Cardiac muscle cell (in vitro differentiated cells and primary cell): ENCODE data around the gene SMYD3. TPM values are rescaled to one million over a fixed set of nuclear protein-coding genes. Genes with fewer than 3 reads are reported as not detected.
A peak's percentile ranks its signal among the peaks of the same experiment; 100 is the strongest.

ENCODE experiments used
- DNase-seq, 2 donors: peaks; one replicate each; pipeline versions ENCODE4 v3.0.0 to v3.0.0-alpha.2; 2010 to 2017; ENCODE audit warnings: low read depth in 1 of 2, low spot score in 1 of 2
- H3K27ac ChIP-seq: fragments of 200-600 bp; sonication (generic); 2 replicates; pipeline ENCODE4 v1.5.1; 2016
- H3K27me3 ChIP-seq: fragments of 200-600 bp; sonication (generic); 2 replicates; pipeline ENCODE4 v1.6.0; 2016; ENCODE audit warnings: control low read depth
- H3K36me3 ChIP-seq: fragments of 200-600 bp; sonication (generic); 2 replicates; pipeline ENCODE4 v1.5.1; 2016; ENCODE audit warnings: control low read depth
- H3K4me1 ChIP-seq: fragments of 200-600 bp; sonication (generic); 2 replicates; pipeline ENCODE4 v1.8.1; 2017; ENCODE audit warnings: low read depth, mild to moderate bottlenecking, mixed run types
- H3K4me3 ChIP-seq: fragments of 200-600 bp; sonication (generic); 2 replicates; pipeline ENCODE4 v1.5.1; 2016; ENCODE audit warnings: mild to moderate bottlenecking
- H3K9me3 ChIP-seq: fragments of 200-600 bp; sonication (generic); 2 replicates; pipeline ENCODE4 v1.5.1; 2017; ENCODE audit warnings: low read depth, mild to moderate bottlenecking, control low read depth
- polyA plus RNA-seq: library from polyadenylated mRNA; unstranded; fragments of >200 nt; fragmentation: Nextera tagmentation; extraction: Ambion mirVana; gene quantifications from 2 replicates; pipeline ENCODE4 v1.2.1, GENCODE V29; 2016
- total RNA-seq: library from RNA; depleted of rRNA; stranded (reverse); fragments of >200 nt; gene quantifications from 2 replicates; pipeline ENCODE4 v1.2.3, GENCODE V29; 2016
- TF ChIP-seq, protein P1 (sequence below): IDR thresholded peaks from 2 replicates; pipeline ENCODE4 v1.5.1; 2012; ENCODE audit warnings: low read depth, mild to moderate bottlenecking, low read length

The SMYD3 gene
- total and polyA plus RNA-seq, 2 experiments from 2014 or later, result 47.2 to 50.8 TPM

DNA sequence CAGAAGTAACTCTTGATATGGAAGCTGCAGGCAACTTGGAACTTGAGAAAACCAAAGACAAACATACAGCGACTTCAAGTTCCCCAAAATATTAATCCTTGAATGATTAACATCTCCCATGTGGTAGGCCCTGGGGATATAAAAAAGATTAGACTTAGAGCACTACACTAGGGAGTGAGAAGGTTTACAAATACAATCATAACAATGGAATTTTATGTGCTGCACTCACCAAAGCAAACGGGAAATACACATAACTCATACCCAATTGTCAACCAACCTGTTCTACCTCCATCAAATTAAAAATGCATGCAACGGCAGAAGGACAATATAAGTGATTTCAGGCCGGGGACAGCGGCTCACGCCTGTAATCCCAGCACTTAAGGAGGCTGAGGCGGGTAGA lies 3.7 kb downstream of the SMYD3 start:
- DNase-seq, result no peak
- peaks cover 3% of the 10 kb centered on the region for H3K4me1 ChIP-seq
- TF ChIP-seq, protein P1, sequence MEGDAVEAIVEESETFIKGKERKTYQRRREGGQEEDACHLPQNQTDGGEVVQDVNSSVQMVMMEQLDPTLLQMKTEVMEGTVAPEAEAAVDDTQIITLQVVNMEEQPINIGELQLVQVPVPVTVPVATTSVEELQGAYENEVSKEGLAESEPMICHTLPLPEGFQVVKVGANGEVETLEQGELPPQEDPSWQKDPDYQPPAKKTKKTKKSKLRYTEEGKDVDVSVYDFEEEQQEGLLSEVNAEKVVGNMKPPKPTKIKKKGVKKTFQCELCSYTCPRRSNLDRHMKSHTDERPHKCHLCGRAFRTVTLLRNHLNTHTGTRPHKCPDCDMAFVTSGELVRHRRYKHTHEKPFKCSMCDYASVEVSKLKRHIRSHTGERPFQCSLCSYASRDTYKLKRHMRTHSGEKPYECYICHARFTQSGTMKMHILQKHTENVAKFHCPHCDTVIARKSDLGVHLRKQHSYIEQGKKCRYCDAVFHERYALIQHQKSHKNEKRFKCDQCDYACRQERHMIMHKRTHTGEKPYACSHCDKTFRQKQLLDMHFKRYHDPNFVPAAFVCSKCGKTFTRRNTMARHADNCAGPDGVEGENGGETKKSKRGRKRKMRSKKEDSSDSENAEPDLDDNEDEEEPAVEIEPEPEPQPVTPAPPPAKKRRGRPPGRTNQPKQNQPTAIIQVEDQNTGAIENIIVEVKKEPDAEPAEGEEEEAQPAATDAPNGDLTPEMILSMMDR, result no peak

DNA sequence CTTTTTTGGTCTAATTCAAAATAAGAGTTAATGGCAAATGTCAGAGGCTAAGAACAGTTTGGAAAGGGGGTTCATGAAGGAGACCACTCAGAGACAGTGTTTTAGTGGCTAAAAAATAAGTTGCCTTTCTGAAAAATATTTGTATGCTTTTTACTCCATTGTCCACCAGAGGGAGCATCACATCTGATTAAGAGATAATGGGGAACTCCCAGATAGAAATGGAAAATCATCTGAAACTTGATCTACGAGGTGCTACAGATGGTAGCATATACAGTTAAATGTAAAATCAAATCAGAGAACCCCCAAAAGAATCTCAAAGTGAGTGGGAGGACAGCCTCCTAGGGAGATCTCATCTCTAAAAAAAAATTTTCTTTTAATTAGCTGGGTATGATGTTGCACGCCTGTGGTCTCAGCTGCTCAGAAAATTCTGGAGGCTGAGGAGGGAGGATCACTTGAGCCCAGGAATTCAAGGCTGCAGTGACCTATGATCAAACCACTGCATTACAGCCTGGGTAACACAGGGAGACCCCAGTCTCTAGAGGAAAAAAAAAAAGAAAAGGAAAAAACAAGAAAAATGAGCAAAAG lies 9.7 kb downstream of the SMYD3 start:
- TF ChIP-seq, protein P1, result peak; percentile 68
- DNase-seq, result peak; percentile 57 to 83
- Histone ChIP-seq H3K9me3 (no peaks in the 10 kb centered on the region), H3K27me3 (no peaks in the 10 kb centered on the region), H3K4me3 (no peak overlapping the region), H3K4me1 (peaks cover 4% of the 10 kb centered on the region), H3K27ac (no peak overlapping the region), H3K36me3 (no peaks in the 10 kb centered on the region)

More for the DNA sequence above, 3.7 kb downstream of the SMYD3 start:
- Histone ChIP-seq H3K36me3 (no peaks in the 10 kb centered on the region), H3K9me3 (no peaks in the 10 kb centered on the region), H3K27ac (no peak overlapping the region), H3K27me3 (no peaks in the 10 kb centered on the region), H3K4me3 (no peak overlapping the region)

DNA sequence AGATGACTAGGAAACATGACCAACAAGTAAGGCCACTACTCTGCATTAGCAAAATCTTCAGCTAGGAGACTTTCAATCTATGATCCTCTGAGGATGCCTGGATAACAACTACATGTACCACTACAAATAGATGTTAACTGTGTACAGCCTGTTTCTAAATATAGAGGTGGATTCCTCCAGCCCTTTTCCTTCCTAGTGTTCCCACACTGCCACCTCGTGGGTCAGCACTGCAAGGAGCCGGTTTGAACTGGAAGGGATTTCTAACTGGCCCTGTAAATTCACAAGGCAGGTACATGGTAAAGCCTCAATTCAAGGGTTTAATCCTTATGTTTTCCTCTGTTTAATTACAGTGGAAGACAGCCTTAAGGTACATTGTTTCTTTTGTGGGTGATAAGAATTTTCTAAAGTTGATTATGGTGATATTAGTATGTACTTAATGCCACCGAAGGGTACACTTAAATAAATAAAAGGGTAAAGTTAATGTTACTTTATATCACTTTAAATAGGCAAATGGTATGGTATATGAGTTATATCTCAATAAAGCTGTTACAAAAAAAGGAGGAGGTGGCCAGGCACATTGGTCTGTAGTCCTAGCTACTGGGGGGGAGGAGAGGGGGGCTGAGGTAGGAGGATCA lies 14.4 kb downstream of the SMYD3 start:
- no peaks in the 10 kb centered on the region for H3K27me3 ChIP-seq

DNA sequence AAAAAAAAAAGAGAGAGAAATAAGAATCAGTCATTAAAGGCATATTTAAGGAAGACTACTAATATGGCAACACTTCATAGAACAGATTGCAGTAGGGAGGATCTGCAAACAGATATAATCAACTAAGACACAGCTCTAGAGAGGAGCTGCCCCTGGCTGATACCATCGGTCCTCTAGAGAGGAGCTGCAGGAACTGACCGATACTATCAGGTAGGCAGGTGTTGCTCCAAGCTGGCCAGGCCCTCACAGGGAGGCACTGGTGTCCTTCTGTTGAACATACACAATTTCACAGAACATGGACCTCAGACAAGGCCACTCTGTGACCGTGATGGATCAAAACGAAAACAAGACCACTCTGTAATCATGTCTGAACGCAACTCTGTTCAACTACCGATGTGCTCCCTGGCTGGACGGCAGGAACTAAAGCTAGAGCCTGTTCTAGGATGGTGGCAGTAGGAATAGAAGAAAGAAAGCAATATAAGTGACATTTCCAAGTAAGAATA lies 15.5 kb downstream of the SMYD3 start:
- H3K4me1 ChIP-seq, result peaks cover 10% of the 10 kb centered on the region
- H3K27ac ChIP-seq, result no peak overlapping the region
- TF ChIP-seq, protein P1, result no peak
- no peaks in the 10 kb centered on the region for H3K9me3 ChIP-seq
- DNase-seq, result no peak
- no peaks in the 10 kb centered on the region for H3K27me3 ChIP-seq
- no peak overlapping the region for H3K4me3 ChIP-seq
- no peaks in the 10 kb centered on the region for H3K36me3 ChIP-seq

More for the DNA sequence above, 14.4 kb downstream of the SMYD3 start:
- Histone ChIP-seq H3K27ac (peak overlapping the region; percentile 61), H3K36me3 (no peaks in the 10 kb centered on the region), H3K9me3 (no peaks in the 10 kb centered on the region), H3K4me3 (no peak overlapping the region), H3K4me1 (peaks cover 10% of the 10 kb centered on the region)
- TF ChIP-seq, protein P1, result peak; percentile 91
- DNase-seq, result peak; percentile 84 to 87

DNA sequence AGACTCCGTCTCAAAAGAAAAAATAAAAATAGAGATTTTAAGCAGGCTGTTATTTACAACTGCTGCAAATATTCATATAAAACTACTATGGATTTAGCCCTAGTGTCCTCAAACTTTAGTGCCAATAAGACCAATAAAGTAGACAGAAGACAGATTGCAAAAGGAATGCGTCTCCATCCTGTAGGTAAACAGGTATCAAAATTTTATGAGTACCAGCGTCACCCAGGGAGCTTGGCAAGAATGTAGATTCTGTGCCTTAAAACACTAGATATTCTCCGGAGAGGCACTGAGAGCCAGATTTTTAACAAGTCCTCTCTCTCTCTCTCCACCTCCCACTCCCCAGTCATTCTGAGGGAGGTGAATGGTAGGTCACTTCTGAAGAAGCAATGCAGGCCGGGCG lies 18.4 kb downstream of the SMYD3 start:
- Histone ChIP-seq H3K9me3 (no peaks in the 10 kb centered on the region), H3K36me3 (no peaks in the 10 kb centered on the region), H3K4me1 (peaks cover 10% of the 10 kb centered on the region), H3K27me3 (no peaks in the 10 kb centered on the region), H3K4me3 (no peak overlapping the region), H3K27ac (no peak overlapping the region)
- DNase-seq, result no peak
- TF ChIP-seq, protein P1, result no peak
